Glutamatergic neuron (in vitro differentiated cells): ENCODE data around the gene SOX10. TPM values are rescaled to one million over a fixed set of nuclear protein-coding genes. Genes with fewer than 3 reads are reported as not detected.
A peak's percentile ranks its signal among the peaks of the same experiment; 100 is the strongest.

ENCODE experiments used
- DNase-seq: peaks from one replicate; pipeline ENCODE4 v3.0.0; 2022
- H3K27ac Mint-ChIP-seq: one replicate; pipeline ENCODE4 v1.8.0; 2020; ENCODE audit warnings: mild to moderate bottlenecking, mixed read lengths, inconsistent platforms; ENCODE audit not compliant: unreplicated experiment
- H3K27me3 Mint-ChIP-seq: one replicate; pipeline ENCODE4 v1.8.0; 2020; ENCODE audit warnings: mild to moderate bottlenecking, moderate library complexity, mixed read lengths, inconsistent platforms; ENCODE audit not compliant: unreplicated experiment
- H3K36me3 Mint-ChIP-seq: one replicate; pipeline ENCODE4 v1.8.0; 2020; ENCODE audit warnings: mild to moderate bottlenecking, mixed read lengths, inconsistent platforms; ENCODE audit not compliant: unreplicated experiment
- H3K4me1 Mint-ChIP-seq: one replicate; pipeline ENCODE4 v1.8.0; 2020; ENCODE audit warnings: mild to moderate bottlenecking, low read depth, mixed read lengths, inconsistent platforms; ENCODE audit not compliant: unreplicated experiment
- H3K4me3 Mint-ChIP-seq: one replicate; pipeline ENCODE4 v1.8.0; 2020; ENCODE audit warnings: mild to moderate bottlenecking, mixed read lengths, inconsistent platforms; ENCODE audit not compliant: unreplicated experiment
- H3K9me3 Mint-ChIP-seq: one replicate; pipeline ENCODE4 v1.8.0; 2020; ENCODE audit warnings: mild to moderate bottlenecking, moderate library complexity, mixed read lengths, inconsistent platforms; ENCODE audit not compliant: unreplicated experiment
- CTCF ChIP-seq: fragments of 200-600 bp; sonication (generic); IDR thresholded peaks from one replicate; pipeline ENCODE4 v1.5.0; 2021; ENCODE audit not compliant: partially characterized antibody, unreplicated experiment
- total RNA-seq: library from RNA; stranded (reverse); fragmentation: NEBNext Ultra II Directional; extraction: Animal tissue kit (Norgen Biotek cat#: 25700); gene quantifications from one replicate; pipeline ENCODE4 v1.2.1, GENCODE V29; 2021; ENCODE audit not compliant: unreplicated experiment

The SOX10 gene
- total RNA-seq, 1 donor from 2014 or later = not detected

GRCh38 chr22:37985050-37985585, 763 bp upstream of the SOX10 start:
- TF ChIP-seq CTCF = no peak
- H3K4me3 Mint-ChIP-seq = no peak overlapping the region
- H3K27me3 Mint-ChIP-seq = peaks cover 15% of the 10 kb centered on the region
- DNase-seq = no peak
- H3K4me1 Mint-ChIP-seq = no peaks in the 10 kb centered on the region
- no peaks in the 10 kb centered on the region for H3K36me3 Mint-ChIP-seq
- no peak overlapping the region for H3K27ac Mint-ChIP-seq
- peaks cover 1% of the 10 kb centered on the region for H3K9me3 Mint-ChIP-seq

GRCh38 chr22:37982938-37983859, 1.2 kb downstream of the SOX10 start:
- DNase-seq = peak; percentile 47
- Mint-ChIP-seq H3K4me3 (no peak overlapping the region), H3K4me1 (no peaks in the 10 kb centered on the region), H3K9me3 (peaks cover 1% of the 10 kb centered on the region), H3K27me3 (peaks cover 15% of the 10 kb centered on the region), H3K27ac (no peak overlapping the region), H3K36me3 (no peaks in the 10 kb centered on the region)
- TF ChIP-seq CTCF = peak; percentile 67

- no peak overlapping the region for H3K4me3 Mint-ChIP-seq
- no peak for TF ChIP-seq CTCF
Measured at GRCh38 chr22:37982151-37982785, 2.1 kb downstream of the SOX10 start.

GRCh38 chr22:37981282-37982011, 2.9 kb downstream of the SOX10 start:
- H3K4me3 Mint-ChIP-seq = no peak overlapping the region
- H3K36me3 Mint-ChIP-seq = no peaks in the 10 kb centered on the region
- TF ChIP-seq CTCF = no peak
- no peaks in the 10 kb centered on the region for H3K4me1 Mint-ChIP-seq
- peaks cover 12% of the 10 kb centered on the region for H3K27me3 Mint-ChIP-seq
- H3K9me3 Mint-ChIP-seq = peaks cover 1% of the 10 kb centered on the region
- DNase-seq = no peak
- H3K27ac Mint-ChIP-seq = no peak overlapping the region

More at GRCh38 chr22:37982151-37982785, 2.1 kb downstream of the SOX10 start:
- no peaks in the 10 kb centered on the region for H3K36me3 Mint-ChIP-seq
- no peak overlapping the region for H3K27ac Mint-ChIP-seq
- DNase-seq = no peak
- H3K9me3 Mint-ChIP-seq = peaks cover 1% of the 10 kb centered on the region
- H3K4me1 Mint-ChIP-seq = no peaks in the 10 kb centered on the region
- peaks cover 12% of the 10 kb centered on the region for H3K27me3 Mint-ChIP-seq
